Right atrium auricular region (tissue), 2 donors: ENCODE results near the gene RIC3. TPM values are rescaled to one million over a fixed set of nuclear protein-coding genes. Genes with fewer than 3 reads are reported as not detected.

ENCODE experiments used
- DNase-seq: peaks from one replicate; pipeline ENCODE4 v3.0.0-alpha.2; 2019; ENCODE audit warnings: low spot score
- H3K27ac ChIP-seq, 2 donors: fragments of 200-600 bp; sonication (generic); 1 replicate in 1 of 2; 2 replicates in 1 of 2; pipeline ENCODE4 v1.5.1; 2016 to 2019
- H3K27me3 ChIP-seq, 2 donors: fragments of 200-600 bp; sonication (generic); one replicate each; pipeline versions ENCODE4 v1.5.1 to v1.6.0; 2017 to 2019
- H3K36me3 ChIP-seq: fragments of 200-600 bp; sonication (generic); one replicate; pipeline ENCODE4 v1.5.1; 2016
- H3K4me1 ChIP-seq, 2 donors: fragments of 200-600 bp; sonication (generic); one replicate each; pipeline versions ENCODE4 v1.5.1 to v1.6.0; 2017 to 2019
- H3K4me3 ChIP-seq, 2 donors: fragments of 200-600 bp; sonication (generic); 1 replicate in 1 of 2; 2 replicates in 1 of 2; pipeline ENCODE4 v1.5.1; 2017 to 2019; ENCODE audit warnings: mild to moderate bottlenecking in 1 of 2, moderate library complexity in 1 of 2
- H3K9me3 ChIP-seq, 2 donors: fragments of 200-600 bp; sonication (generic); one replicate each; pipeline ENCODE4 v1.5.1; 2019
- CTCF ChIP-seq, 2 donors: fragments of 200-600 bp; sonication (generic); IDR thresholded peaks; one replicate each; pipeline ENCODE4 v1.5.1; 2019; ENCODE audit warnings: antibody characterized with exemption in 2 of 2
- total RNA-seq, 2 donors: library from RNA; depleted of rRNA; stranded (reverse); fragments of >200 nt; gene quantifications; one replicate each; pipeline ENCODE4 v1.1.0, GENCODE V29; 2016

RIC3 gene
- total RNA-seq, 2 donors from 2014 or later: 7.9 to 8.5 TPM

GRCh38 chr11:8106679-8107078, 62.1 kb downstream of the RIC3 start:
- peak overlapping the region in 1 of 2 donors; percentile 29 for H3K27ac ChIP-seq
- no peak for DNase-seq
- no peak for TF ChIP-seq CTCF (IDR thresholded peaks at IDR 0.05)
- H3K27me3 ChIP-seq: no peaks in the 10 kb centered on the region
- peaks cover 0 to 4% of the 10 kb centered on the region in 2 donors for H3K4me1 ChIP-seq
- no peak overlapping the region for H3K4me3 ChIP-seq
- peaks cover 16% of the 10 kb centered on the region for H3K36me3 ChIP-seq
- H3K9me3 ChIP-seq: no peaks in the 10 kb centered on the region

GRCh38 chr11:8105666-8106065, 63.2 kb downstream of the RIC3 start:
- H3K4me3 ChIP-seq: no peak overlapping the region
- no peaks in the 10 kb centered on the region for H3K9me3 ChIP-seq
- H3K27ac ChIP-seq: no peak overlapping the region
- no peaks in the 10 kb centered on the region for H3K27me3 ChIP-seq
- no peak for TF ChIP-seq CTCF (IDR thresholded peaks at IDR 0.05)
- peaks cover 0 to 4% of the 10 kb centered on the region in 2 donors for H3K4me1 ChIP-seq
- DNase-seq: no peak
- peaks cover 19% of the 10 kb centered on the region for H3K36me3 ChIP-seq

- H3K4me3 ChIP-seq: no peak overlapping the region
- H3K27ac ChIP-seq: no peak overlapping the region
- DNase-seq: no peak
- no peaks in the 10 kb centered on the region for H3K27me3 ChIP-seq
- TF ChIP-seq CTCF (IDR thresholded peaks at IDR 0.05): no peak
- peaks cover 20% of the 10 kb centered on the region for H3K36me3 ChIP-seq
- peaks cover 0 to 4% of the 10 kb centered on the region in 2 donors for H3K4me1 ChIP-seq
- no peaks in the 10 kb centered on the region for H3K9me3 ChIP-seq
Measured at GRCh38 chr11:8105133-8105532, 63.7 kb downstream of the RIC3 start.

GRCh38 chr11:8103909-8104308, 64.9 kb downstream of the RIC3 start:
- H3K9me3 ChIP-seq: no peaks in the 10 kb centered on the region
- no peak for TF ChIP-seq CTCF (IDR thresholded peaks at IDR 0.05)
- DNase-seq: peak; percentile 36
- no peaks in the 10 kb centered on the region for H3K27me3 ChIP-seq
- H3K36me3 ChIP-seq: peaks cover 30% of the 10 kb centered on the region
- no peak overlapping the region for H3K4me3 ChIP-seq
- no peak overlapping the region for H3K27ac ChIP-seq
- H3K4me1 ChIP-seq: peaks cover 0 to 4% of the 10 kb centered on the region in 2 donors

- H3K4me1 ChIP-seq: peaks cover 0 to 4% of the 10 kb centered on the region in 2 donors
- no peaks in the 10 kb centered on the region for H3K9me3 ChIP-seq
- no peak overlapping the region for H3K4me3 ChIP-seq
- H3K27ac ChIP-seq: no peak overlapping the region
- no peak for TF ChIP-seq CTCF (IDR thresholded peaks at IDR 0.05)
- no peaks in the 10 kb centered on the region for H3K27me3 ChIP-seq
- peaks cover 35% of the 10 kb centered on the region for H3K36me3 ChIP-seq
- no peak for DNase-seq
Measured at GRCh38 chr11:8102965-8103364, 65.9 kb downstream of the RIC3 start.

- H3K4me1 ChIP-seq: peaks cover 0 to 4% of the 10 kb centered on the region in 2 donors
- no peaks in the 10 kb centered on the region for H3K9me3 ChIP-seq
- peak; percentile 36 for DNase-seq
Measured at GRCh38 chr11:8102296-8102915, 66.4 kb downstream of the RIC3 start.

More at GRCh38 chr11:8102296-8102915, 66.4 kb downstream of the RIC3 start:
- no peak overlapping the region for H3K27ac ChIP-seq
- H3K36me3 ChIP-seq: peaks cover 35% of the 10 kb centered on the region
- no peak for TF ChIP-seq CTCF (IDR thresholded peaks at IDR 0.05)
- H3K27me3 ChIP-seq: no peaks in the 10 kb centered on the region
- H3K4me3 ChIP-seq: no peak overlapping the region
